B cell (primary cell): ENCODE data around the gene ADAMTS2. TPM values are rescaled to one million over a fixed set of nuclear protein-coding genes. Genes with fewer than 3 reads are reported as not detected.

Source experiments
- ATAC-seq: fragments of 200-7000 bp; cut with Tn5 transposase; one replicate; pipeline ENCODE4 v1.10.0; 2021; ENCODE audit warnings: low read depth, mild to moderate bottlenecking, moderate number of reproducible peaks, moderate library complexity
- CTCF ChIA-PET: fragments of 350-600 bp; sonication (Branson Sonifier 250); formaldehyde crosslinking; loops from one replicate; lab custom pipeline; 2021; ENCODE audit warnings: antibody characterized with exemption, inconsistent platforms; lab: Charles Lee
- POLR2A ChIA-PET: fragments of 350-600 bp; sonication (Branson Sonifier 250); formaldehyde crosslinking; loops from one replicate; lab custom pipeline; 2021; ENCODE audit warnings: antibody characterized with exemption; lab: Charles Lee
- DNase-seq: peaks from one replicate; pipeline ENCODE4 v3.0.0; 2013
- H2AFZ ChIP-seq: 2 replicates; pipeline ENCODE4 v1.6.1; 2012; ENCODE audit warnings: mild to moderate bottlenecking, low read depth, low read length; ENCODE audit not compliant: insufficient read depth, poor library complexity, severe bottlenecking
- H3K27ac ChIP-seq, 2 donors: 1 replicate in 1 of 2; 2 replicates in 1 of 2; pipeline ENCODE4 v1.5.1; 2012 to 2013; ENCODE audit warnings: low read length in 2 of 2, mild to moderate bottlenecking in 2 of 2, moderate library complexity in 1 of 2
- H3K27me3 ChIP-seq, 4 experiments: fragments of 200-600 bp in 1 of 4; sonication (generic) in 1 of 4; replicated peaks in 1 of 4; 1 replicate in 2 of 4; 2 replicates in 2 of 4; pipeline versions ENCODE4 v1.6.1 to v1.7.0; 2013 to 2016; ENCODE audit warnings: low read length in 3 of 4, mild to moderate bottlenecking in 2 of 4, mixed read lengths in 1 of 4, moderate library complexity in 1 of 4; ENCODE audit not compliant: insufficient read depth in 4 of 4, control insufficient read depth in 3 of 4; ENCODE audit errors: control extremely low read depth in 1 of 4
- H3K36me3 ChIP-seq, 2 experiments: replicated peaks in 1 of 2; 1 replicate in 1 of 2; 2 replicates in 1 of 2; pipeline versions ENCODE4 v1.6.1 to v1.7.1; 2013; ENCODE audit warnings: low read length in 1 of 2; ENCODE audit not compliant: insufficient read depth in 2 of 2, control insufficient read depth in 1 of 2; ENCODE audit errors: control extremely low read depth in 1 of 2, extremely low read depth in 1 of 2
- H3K4me1 ChIP-seq, 2 donors: fragments of 200-600 bp in 1 of 2; sonication (generic) in 1 of 2; 1 replicate in 1 of 2; 2 replicates in 1 of 2; pipeline versions ENCODE4 v1.5.1 to v1.6.1; 2013 to 2017; ENCODE audit warnings: low read length in 2 of 2; ENCODE audit not compliant: control insufficient read depth in 2 of 2, insufficient read depth in 2 of 2
- H3K4me2 ChIP-seq: replicated peaks from 2 replicates; pipeline ENCODE3; 2012; ENCODE audit warnings: mild to moderate bottlenecking, low read depth, low read length; ENCODE audit not compliant: poor library complexity, severe bottlenecking
- H3K4me3 ChIP-seq, 5 experiments: fragments of 200-600 bp in 1 of 5; sonication (generic) in 1 of 5; 1 replicate in 3 of 5; 2 replicates in 2 of 5; pipeline versions ENCODE4 v1.5.1 to v1.7.0; 2011 to 2016; ENCODE audit warnings: low read length in 4 of 5, mild to moderate bottlenecking in 4 of 5, low read depth in 2 of 5, control low read depth in 1 of 5, moderate library complexity in 1 of 5; ENCODE audit not compliant: insufficient read depth in 1 of 5; ENCODE audit errors: control extremely low read depth in 1 of 5, extremely low read depth in 1 of 5
- H3K79me2 ChIP-seq: fragments of 200-600 bp; sonication (generic); one replicate; pipeline ENCODE4 v1.6.0; 2016; ENCODE audit warnings: low read length; ENCODE audit not compliant: control insufficient read depth, insufficient read depth
- H3K9ac ChIP-seq: fragments of 200-600 bp; sonication (generic); 2 replicates; pipeline ENCODE4 v1.6.1; 2017; ENCODE audit warnings: mild to moderate bottlenecking, low read length, moderate library complexity
- H3K9me3 ChIP-seq, 3 donors: one replicate each; pipeline versions ENCODE4 v1.6.1 to v1.7.1; 2013; ENCODE audit warnings: low read length in 2 of 3; ENCODE audit not compliant: control insufficient read depth in 2 of 3, insufficient read depth in 1 of 3; ENCODE audit errors: control extremely low read depth in 1 of 3
- H4K20me1 ChIP-seq: 2 replicates; pipeline ENCODE4 v1.6.0; 2012; ENCODE audit warnings: mild to moderate bottlenecking, low read length; ENCODE audit not compliant: insufficient read depth, control insufficient read depth, poor library complexity, severe bottlenecking
- H3K27ac Mint-ChIP-seq: one replicate; pipeline ENCODE4 v1.8.0; 2021; ENCODE audit warnings: mixed read lengths
- H3K27me3 Mint-ChIP-seq: one replicate; pipeline ENCODE4 v1.8.0; 2021; ENCODE audit warnings: mixed read lengths
- H3K4me1 Mint-ChIP-seq: one replicate; pipeline ENCODE4 v1.8.0; 2021; ENCODE audit warnings: mixed read lengths
- H3K4me3 Mint-ChIP-seq: one replicate; pipeline ENCODE4 v1.8.0; 2021; ENCODE audit warnings: mixed read lengths
- H3K9me3 Mint-ChIP-seq: one replicate; pipeline ENCODE4 v1.8.0; 2022; ENCODE audit warnings: mixed read lengths; ENCODE audit not compliant: insufficient read depth
- CTCF ChIP-seq: fragments of 200-600 bp; IDR thresholded peaks from one replicate; pipeline ENCODE4 v1.8.0; 2022; ENCODE audit warnings: antibody characterized with exemption, mild to moderate bottlenecking
- EZH2 ChIP-seq: IDR thresholded peaks from 2 replicates; pipeline ENCODE4 v1.6.1; 2012; ENCODE audit warnings: borderline replicate concordance, low read depth, mild to moderate bottlenecking, moderate library complexity, low read length; ENCODE audit not compliant: insufficient read depth, poor library complexity, severe bottlenecking
- WGBS: methylation state at CpG from one replicate; pipeline ENCODE4 v1.1.5; 2013; ENCODE audit warnings: missing lambda C conversion rate; ENCODE audit not compliant: insufficient coverage; 5-methylcytosine and 5-hydroxymethylcytosine counted together
- intact Hi-C: fragments of 100-400 bp; cut with micrococcal nuclease; formaldehyde crosslinking; loops from one replicate; pipeline ENCODE4 v1.10.0; 2022
- polyA plus RNA-seq: library from polyadenylated mRNA; depleted of rRNA; stranded (reverse); fragments of >200 nt; gene quantifications from 2 replicates; pipeline ENCODE4 v1.2.3, GENCODE V29; 2012
- total RNA-seq, 2 donors: library from RNA; stranded (reverse); fragments of 120-200 nt in 1 of 2; gene quantifications; 1 replicate in 1 of 2; 2 replicates in 1 of 2; pipeline versions ENCODE4 v1.2.3 to v1.2.4, GENCODE V29; 2013 to 2022

ADAMTS2 gene
- total and polyA plus RNA-seq, 2 donors (not counting 1 experiment from before 2014, with no cell fraction given) = not detected

- Mint-ChIP-seq H3K4me1 (no peaks in the 10 kb centered on the region), H3K27ac (no peak overlapping the region), H3K4me3 (no peak overlapping the region), H3K9me3 (no peaks in the 10 kb centered on the region), H3K27me3 (no peaks in the 10 kb centered on the region)
- Histone ChIP-seq H3K27ac (no peak overlapping the region), H3K4me3 (no peak overlapping the region), H3K27me3 (no peaks in the 10 kb centered on the region), H3K36me3 (no peaks in the 10 kb centered on the region), H3K79me2 (no peaks in the 10 kb centered on the region), H4K20me1 (no peaks in the 10 kb centered on the region), H2AFZ (no peak overlapping the region), H3K9me3 (peaks cover 0 to 45% (median 0%) of the 10 kb centered on the region in 3 donors), H3K4me2 (no peak overlapping the region), H3K4me1 (no peaks in the 10 kb centered on the region), H3K9ac (no peak overlapping the region)
- WGBS = 86% methylated on average over 13 of the region's 14 CpGs
- TF ChIP-seq CTCF = no peak
- TF ChIP-seq EZH2 = no peak
- POLR2A ChIA-PET = no interaction called here
- no peak for DNase-seq
- ATAC-seq = no peak
- intact Hi-C loops = no loop called here
- CTCF ChIA-PET = no interaction called here
These were observed 216.3 kb downstream of the ADAMTS2 start for GRCh38 chr5:179128976-179129375.

- no peaks in the 10 kb centered on the region for H3K9me3 Mint-ChIP-seq
- H3K27me3 Mint-ChIP-seq = no peaks in the 10 kb centered on the region
- H3K4me1 ChIP-seq = no peaks in the 10 kb centered on the region
- no peak overlapping the region for H3K27ac ChIP-seq
- H3K4me3 ChIP-seq = no peak overlapping the region
- intact Hi-C loops = no loop called here
- H3K4me3 Mint-ChIP-seq = no peak overlapping the region
- no peak overlapping the region for H3K27ac Mint-ChIP-seq
- ChIA-PET CTCF (no interaction called here), POLR2A (no interaction called here)
- DNase-seq (no peak), ATAC-seq (no peak)
- no peak for TF ChIP-seq CTCF
- TF ChIP-seq EZH2 = no peak
- H3K4me1 Mint-ChIP-seq = no peaks in the 10 kb centered on the region
- peaks cover 0 to 54% (median 0%) of the 10 kb centered on the region in 3 donors for H3K9me3 ChIP-seq
- no peaks in the 10 kb centered on the region for H3K79me2 ChIP-seq
- no peak overlapping the region for H3K4me2 ChIP-seq
- no peaks in the 10 kb centered on the region for H3K27me3 ChIP-seq
- no peaks in the 10 kb centered on the region for H3K36me3 ChIP-seq
- no peaks in the 10 kb centered on the region for H4K20me1 ChIP-seq
- 82% methylated on average over 6 of the region's 10 CpGs for WGBS
- H3K9ac ChIP-seq = no peak overlapping the region
- H2AFZ ChIP-seq = no peak overlapping the region
These were observed 217.3 kb downstream of the ADAMTS2 start for GRCh38 chr5:179128041-179128365.
